LoVo (cell line): ENCODE data around the gene RRP8.

ENCODE experiments used
- DNase-seq: peaks from one replicate; pipeline ENCODE4 v3.0.0-alpha.2; 2016; ENCODE audit warnings: low spot score

RRP8 gene

DNA sequence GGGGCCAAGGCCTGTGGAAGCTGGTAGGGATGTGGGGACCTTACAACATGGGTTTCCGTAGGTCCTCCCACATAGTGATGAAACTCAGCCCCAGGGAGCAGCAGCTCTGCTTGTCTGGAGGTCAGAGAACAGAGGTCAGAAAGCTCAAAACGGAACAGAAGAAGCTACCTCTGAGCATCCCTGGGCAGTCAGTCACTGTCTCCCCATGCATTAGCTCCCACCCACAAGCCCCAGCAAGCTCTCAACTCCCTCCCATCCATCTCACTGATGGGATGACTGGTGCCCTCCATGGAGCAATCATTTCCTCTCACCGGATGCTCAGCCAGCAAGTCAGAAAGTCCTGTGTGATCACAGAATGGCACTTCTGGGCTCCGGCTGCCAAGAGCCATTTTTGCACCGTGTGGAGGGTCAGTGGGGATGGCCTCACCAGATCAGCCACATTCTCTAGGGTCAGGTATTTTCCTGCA is 13.9 kb upstream of the RRP8 start:
- no peak for DNase-seq

DNA sequence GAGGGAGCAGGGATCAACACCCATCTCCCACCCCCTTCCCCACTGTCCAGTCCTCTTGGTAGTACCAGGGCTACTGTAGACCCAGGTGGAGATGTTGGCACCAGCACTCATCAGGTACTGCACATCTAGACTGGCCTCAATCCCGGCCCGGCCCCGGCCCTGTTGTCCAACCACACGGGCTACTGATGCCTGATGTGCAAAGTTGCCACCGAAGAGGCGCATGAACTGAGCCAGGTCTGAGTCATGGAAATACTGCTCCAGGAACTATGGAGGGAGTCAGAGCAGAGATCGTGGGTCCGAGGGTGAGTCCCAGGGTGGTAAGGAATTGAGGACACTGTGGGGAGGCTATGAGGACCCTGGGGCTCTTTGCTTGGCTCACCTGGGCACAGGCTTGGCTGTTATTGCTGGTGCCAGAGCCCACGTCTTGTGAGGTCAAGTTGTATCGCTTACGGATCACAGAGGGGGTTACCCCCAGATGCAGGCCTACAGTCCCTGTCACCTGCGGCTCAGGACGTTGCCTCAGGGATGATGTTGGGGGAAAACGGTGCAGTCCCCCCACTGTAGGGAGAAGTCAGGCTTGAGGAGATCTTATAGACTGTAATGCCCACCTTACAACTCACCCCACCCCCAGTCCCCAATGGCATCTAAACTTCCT is 13.3 kb upstream of the RRP8 start:
- DNase-seq = no peak

DNA sequence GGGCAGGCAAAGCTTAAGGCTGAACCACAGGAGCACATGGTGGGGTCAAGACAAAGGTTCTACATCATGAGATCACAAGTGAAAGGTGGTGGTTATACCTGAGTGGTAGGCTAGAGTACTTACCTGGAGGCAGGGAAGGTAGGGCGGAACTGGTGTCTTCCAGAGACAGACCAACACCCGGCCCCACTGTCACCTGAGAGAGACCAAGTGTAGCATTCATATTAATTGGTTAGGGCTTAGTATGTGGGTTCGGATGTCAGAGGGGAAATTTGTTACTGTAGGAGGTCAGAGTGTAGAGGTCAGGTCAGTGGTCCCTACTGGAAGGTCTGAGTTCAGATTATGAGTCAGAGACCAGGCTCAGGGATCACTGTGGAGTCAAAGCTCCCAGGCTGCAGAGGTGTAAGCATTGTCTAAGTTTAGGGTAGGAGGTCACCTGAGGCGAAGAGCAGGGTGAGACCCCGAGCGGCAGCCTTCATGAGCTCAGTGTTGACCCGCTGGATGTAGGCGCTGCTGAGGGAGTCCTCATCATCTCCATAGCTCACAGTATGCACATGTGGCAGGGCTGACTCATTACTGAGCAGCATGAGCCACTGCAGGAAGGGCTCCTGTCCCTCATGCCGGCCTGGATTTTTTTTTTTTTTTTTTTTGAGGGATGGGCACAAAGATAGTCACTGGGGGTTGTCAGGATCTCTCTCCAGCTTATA is 12.6 kb upstream of the RRP8 start:
- no peak for DNase-seq

DNA sequence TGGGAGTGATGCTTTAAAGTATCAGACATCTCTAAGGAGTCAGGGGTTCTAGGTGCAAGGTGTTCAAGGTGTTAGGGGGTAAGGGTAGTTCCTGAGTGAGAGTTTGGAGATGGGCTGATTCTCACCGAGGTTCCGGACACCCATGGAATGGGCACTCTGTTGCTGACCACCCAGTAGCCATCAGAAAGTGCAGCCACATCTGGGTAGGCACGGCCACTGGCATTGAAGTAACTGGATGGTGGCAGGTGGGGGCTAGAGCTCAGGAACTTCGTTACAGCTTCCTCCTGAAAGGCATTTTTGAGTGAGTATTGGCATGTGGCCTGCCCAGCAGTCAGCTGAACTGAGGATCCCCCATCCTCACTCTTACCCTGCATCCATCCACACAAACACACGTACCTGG is 11.6 kb upstream of the RRP8 start:
- no peak for DNase-seq

DNA sequence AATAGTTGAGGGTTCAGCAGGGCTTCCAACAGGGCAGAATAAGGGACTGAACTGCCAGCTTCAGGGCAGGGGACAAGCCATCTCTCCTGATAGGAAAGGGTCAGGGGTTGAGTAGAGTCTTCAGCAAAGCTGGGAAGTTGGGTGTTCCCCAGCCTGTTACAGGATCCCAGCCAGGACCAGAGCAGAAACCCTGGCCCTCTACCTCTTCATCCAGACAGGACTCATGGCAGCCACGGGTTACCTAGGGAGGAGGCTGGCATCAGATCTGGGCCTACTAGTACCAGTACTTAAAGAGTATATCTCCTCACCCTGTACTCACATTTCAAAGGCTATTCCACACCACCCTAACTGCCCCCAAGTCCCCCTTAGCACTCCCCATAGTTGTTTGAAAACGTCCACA is 11.0 kb upstream of the RRP8 start:
- DNase-seq = no peak

DNA sequence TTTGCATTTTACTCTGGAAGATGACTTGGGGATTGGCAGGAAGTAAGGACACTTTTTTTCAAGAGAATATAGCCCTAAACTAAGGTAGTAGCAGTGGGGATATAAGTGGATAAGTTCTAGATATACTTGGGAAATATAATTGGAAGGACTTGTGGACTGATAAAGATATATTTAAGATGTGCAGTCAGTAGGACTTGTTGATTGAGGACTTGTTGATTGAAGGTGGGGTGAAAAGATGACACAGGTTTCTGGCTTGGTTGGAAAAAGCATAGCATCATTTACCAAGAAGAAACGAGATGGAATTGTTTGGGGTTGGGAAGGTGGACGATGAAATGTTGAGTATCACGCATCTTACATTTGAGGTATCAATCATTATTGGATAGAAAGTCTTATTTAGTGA is 10.1 kb upstream of the RRP8 start:
- no peak for DNase-seq

DNA sequence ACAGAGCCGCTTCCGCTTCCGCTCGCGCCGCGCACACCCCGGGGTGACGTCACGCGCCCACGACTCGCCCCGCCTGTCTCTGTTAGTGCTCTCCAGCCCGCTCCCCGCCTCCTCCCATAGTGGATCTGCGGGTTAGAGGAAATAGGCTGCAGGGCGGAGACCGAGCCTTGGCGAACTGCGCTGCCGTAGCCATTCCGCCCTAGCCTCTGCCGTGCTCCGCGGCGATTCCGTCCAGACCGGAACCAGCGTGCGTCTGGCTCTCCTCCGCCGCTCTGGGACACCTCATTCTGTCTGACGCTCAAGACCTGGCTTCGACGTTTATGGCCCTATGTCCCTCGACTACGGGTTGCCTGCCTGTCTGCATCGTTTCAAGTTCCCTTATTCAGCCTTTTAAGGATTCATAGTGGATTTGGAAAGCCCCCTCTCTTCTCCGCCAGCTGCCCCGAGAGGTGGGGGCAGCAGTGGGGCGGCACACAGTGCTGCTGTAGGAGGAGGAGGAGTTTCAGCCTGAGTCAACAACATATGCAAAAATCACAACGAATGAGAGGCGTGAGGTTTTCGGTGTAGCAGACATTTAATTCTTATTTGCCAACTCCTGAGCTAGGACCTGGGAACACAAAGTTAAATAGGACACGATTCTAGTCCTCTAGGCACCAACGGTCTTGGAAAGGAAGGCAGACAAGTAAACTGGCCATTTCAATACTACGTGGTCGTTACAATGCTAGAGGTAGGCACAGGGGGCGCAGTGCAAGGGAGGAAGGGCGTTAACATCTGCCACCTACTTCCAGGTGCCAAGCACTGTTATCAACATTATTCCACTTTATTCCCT is 9.0 kb upstream of the RRP8 start, which contains the start of gene TAF10:
TSS of gene TAF10 (minus strand) at position 4 of the 829 bp plus-strand sequence. CDS start 27 bp downstream, outside the sequence.
- peak; percentile 93 for DNase-seq

DNA sequence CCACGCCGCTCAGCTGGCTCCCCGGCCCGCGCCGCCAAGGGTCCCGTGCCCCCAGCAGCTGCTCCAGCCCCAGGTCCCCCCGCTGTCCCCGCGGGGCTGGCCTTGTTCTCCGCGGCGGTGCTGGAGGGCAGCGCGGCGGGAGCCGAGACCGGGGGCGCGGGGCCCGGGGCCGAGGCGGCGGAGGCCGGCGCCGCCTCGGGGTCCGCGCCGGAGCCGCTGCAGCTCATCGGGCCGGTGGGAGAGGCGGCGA is 8.5 kb upstream of the RRP8 start:
- DNase-seq = no peak

DNA sequence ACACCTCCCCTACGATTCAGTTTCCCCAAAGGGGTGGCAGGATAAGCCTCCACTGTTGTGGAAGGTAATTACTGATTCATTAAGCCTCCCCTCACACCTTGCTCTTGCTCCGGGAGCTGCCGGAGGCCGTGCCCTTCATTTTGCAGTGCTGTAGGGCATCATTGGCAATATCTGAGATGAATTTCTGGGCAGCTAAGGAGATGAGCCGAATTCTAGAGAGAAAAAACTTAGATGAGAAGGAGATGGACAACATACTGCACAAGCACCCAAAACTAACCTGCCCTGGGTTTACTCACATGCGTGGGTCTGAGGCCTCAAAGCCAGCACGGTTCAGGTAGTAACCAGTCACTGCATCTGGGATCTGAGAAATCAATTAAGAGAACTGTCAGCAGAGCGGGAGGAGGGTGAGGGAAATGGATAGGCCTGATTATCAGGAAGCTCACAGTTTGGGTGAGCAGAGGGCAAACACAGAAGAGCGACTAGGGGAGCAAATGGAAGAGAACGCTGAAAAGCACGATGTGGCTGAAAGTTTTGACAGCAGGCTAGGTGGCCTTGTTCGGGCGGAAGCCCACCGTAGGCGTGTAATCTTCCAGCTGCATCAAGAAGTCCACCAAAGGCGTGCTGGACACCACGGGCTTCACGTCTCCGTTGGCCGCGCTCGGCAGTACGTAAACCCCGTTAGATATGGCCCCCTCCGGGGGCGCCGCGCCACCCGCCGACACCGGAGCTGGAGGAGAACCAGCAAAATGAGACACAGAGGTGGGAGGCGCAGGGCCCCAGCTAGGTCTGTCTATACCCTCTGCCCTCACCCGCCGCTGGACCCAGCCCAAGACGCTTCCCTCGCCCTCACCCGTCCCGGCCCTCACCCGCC is 7.9 kb upstream of the RRP8 start:
- DNase-seq = no peak

DNA sequence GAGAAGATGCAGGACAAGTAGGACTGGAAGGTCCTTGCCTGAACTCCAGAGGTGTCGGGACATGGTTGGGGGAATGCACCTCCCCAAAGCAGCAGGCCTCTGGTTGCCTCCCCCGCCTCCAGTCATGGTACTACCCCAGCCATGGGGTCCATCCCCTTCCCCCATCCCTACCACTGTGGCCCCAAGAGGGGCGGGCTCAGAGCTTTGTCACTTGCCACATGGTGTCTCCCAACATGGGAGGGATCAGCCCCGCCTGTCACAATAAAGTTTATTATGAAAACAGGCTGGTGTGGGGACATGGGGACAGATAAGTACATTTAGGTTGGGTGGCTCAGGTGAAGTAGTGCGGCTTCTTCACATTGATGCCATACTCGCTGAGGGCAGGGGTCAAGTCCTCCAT is 7.2 kb upstream of the RRP8 start:
- DNase-seq = no peak

DNA sequence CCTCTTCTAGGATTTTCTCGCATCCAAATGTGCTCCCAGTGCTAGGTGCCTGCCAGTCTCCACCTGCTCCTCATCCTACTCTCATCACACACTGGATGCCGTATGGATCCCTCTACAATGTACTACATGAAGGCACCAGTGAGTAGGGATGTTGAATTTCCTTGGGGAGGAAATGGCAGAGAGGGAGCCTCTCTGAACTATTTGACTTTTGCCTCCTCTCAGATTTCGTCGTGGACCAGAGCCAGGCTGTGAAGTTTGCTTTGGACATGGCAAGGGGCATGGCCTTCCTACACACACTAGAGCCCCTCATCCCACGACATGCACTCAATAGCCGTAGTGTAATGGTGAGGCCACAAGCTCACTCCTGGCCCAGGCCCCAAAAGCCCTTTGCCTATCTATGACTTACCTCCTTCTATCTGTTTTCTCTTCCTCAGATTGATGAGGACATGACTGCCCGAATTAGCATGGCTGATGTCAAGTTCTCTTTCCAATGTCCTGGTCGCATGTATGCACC is 6.1 kb upstream of the RRP8 start:
- DNase-seq = no peak

DNA sequence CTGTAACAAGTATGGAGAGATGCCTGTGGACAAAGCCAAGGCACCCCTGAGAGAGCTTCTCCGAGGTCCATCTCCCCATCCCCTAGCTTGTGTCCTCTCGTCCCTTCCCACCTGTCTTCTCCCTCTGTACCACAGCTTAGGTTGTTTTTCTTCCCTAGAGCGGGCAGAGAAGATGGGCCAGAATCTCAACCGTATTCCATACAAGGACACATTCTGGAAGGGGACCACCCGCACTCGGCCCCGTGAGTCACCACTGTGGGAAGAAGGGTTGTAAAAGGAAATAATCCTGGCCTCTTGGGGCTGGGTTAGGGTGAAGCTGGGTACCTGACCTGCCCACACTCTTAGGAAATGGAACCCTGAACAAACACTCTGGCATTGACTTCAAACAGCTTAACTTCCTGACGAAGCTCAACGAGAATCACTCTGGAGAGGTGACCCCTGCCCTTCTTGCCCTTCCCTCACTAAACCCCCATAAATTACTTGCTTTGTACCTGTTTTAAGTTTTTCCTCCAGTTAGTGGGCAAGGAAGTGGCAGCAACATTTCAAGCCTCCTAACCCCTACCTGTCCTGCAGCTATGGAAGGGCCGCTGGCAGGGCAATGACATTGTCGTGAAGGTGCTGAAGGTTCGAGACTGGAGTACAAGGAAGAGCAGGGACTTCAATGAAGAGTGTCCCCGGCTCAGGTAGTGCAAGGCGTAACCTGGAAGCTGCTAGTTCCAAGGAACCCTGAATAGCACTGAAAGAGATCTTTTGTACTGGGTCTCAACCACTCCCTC is 5.5 kb upstream of the RRP8 start:
- no peak for DNase-seq

DNA sequence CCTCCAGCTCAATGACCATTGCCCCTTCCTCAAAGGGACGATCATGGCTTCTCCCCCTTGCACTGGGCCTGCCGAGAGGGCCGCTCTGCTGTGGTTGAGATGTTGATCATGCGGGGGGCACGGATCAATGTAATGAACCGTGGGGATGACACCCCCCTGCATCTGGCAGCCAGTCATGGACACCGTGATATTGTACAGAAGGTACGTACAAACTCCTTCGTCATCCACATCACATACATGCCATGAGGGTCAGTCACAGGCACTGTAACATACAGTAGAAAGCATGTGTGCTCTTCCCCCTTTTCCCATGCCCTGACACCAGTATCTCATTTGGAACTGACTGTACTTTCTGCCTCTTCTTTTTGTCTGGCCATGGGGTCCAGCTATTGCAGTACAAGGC is 4.6 kb upstream of the RRP8 start:
- DNase-seq = no peak

DNA sequence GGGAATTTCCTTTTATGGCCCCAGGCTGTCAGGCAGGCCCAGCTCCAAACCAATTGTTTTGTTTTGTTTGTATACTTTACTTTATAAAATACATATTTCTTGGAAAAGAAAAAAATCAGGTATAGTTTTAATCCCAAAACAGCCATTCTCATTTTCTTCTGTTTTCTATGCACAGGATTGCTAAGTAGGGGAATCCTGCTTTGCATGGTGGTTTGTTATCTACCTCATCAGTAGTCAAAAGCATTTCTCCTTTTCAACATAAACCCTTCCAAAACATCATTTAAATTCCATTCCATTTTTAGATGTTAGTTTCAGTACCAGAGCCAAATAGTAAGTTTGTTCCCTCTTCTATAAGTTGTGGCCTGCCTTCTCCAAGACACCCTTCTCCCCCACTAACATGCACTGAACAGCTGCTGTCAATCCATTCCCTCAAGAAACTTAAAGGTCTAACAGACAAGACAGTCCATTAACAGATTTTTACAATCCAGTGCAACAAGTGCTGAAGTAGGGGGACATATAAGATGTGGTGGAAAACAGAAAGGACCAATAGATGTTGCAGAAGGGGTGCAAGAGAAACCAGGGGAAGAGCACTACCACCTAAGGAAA is 3.9 kb upstream of the RRP8 start:
- DNase-seq = no peak

DNA sequence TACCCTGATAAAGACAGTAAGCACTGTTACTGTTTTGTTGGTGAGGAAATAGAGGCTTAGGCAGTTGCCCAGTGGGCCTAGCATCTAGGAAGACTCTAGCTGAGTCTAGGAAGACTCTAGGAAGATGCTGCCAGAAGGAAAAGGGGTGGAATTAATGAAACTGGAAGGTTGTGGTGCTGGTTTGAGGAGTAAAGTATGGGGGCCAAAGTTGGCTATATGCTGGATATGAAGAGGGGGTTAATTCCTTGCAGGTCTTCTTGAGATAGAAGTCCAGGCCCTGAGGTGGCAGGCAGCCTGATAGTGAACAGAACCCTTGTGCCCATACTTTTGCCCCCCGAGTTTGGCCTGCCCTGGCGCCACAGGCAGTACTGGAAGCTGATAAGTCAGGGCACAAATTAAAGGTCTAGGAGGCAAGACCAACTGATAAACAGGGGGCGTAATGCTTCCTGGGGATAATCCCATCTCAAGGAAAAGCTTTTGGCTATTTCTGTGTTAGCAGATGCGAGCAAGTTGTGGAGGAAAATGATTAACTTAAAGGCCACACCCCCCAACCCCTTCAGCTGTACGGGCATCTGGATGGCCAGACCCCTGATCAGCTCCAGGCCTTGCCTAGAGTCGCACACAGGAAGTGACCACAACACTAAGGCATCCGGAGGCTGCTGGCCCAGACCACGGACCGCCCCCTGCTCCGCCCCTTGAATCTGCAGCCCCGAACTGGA is 3.2 kb upstream of the RRP8 start:
- DNase-seq = peak; percentile 92

DNA sequence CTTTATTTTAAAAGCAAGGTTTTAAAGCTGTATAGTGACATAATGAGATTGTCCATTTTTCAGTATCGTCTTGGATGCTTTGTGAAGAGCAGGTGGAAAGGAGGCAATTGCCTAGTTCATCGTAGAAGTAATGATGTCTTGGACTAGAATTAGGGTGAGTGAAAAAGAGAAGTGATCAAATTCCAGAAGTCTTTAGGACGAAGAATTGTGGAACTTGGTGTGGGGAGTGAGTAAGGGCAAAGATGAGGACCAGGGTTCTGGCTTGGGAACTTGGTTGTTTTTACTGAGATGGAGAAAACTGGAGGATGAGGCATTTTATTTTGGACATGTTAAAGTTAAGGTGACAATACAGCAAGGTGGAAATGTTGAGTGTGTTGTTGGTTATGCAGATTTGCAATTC is 1.4 kb upstream of the RRP8 start:
- DNase-seq = no peak

DNA sequence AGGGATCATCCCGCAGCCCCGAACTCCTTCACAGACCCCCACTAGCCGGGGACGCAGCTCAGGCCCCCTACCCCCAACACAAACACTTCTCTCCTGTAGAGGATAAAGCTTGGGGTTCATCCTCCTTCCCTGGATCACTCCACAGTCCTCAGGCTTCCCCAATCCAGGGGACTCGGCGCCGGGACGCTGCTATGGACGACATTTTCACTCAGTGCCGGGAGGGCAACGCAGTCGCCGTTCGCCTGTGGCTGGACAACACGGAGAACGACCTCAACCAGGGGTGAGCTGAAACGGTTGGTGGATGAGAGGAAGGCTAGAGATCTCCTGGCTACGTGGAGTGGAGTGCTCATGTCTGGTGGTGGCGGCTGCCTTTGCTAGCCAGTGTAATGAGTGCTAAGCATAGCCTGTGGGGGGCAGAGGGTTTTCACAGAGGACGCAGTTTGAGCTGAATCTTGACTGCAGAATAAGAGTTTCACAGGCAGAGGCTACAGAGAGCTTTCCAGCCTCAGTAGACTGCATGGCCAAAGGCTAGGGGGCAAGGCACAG is 738 bp upstream of the RRP8 start:
- peak; percentile 28 for DNase-seq

DNA sequence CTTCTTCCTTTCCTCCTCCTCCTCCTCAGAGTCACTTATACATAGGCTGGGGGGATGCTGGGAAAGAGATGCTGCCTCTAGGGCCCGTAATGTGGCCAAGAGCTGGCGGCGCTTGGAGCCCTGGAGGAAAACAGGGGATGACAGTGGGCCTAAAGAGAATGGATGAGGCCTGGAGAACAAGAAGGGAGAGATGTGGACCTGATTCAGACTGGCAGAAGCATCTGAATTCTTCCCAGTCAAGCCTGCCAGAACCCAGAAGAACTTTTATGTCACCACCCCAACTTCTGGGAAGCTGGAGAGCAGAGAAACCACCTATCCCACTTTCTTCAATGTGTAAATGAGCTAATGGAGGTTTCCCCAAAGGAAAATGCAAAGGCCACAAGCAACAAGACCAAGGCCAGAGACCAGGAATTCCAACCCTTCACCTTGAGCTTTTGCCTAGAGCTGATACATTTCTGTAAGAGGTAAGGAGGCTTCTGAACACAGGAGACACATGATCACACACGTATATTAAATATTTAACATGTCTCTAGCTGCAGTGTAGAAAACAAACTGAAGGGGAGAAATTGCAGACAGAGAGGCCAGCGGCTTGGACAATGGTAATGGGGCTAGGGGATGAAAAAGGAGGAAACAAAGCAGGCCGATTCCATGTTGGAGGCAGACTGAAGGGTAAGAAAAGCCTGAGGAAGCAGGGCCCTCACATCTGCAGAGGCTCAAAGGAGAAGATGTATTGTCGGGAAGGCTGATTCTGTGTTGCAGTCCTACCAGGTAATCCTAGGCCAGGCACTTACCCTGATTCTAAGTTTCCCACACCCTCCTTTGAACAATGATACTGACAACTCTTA is 1.1 kb downstream of the RRP8 start:
- no peak for DNase-seq

DNA sequence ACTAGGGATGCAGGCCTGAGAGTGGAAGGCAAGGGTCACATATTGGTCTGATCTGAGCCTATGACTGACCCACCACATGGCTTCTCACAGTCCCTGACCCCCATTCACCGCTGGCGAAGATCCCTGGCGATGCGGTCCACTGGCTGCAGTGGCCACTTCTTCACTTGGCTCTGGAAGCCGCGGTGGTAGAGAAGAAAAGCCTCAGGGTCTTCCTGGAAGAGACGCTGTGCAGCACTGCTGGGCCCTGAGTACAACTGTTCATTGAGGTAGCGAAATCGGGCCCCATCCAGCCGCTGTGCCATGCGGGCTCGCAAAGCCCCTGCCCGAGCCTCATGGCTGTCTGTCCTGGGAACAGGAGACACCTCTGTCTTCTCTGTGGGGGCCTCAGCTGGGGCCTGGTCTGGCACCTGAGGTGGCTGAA is 2.4 kb downstream of the RRP8 start:
- no peak for DNase-seq
